Type B pancreatic cell (in vitro differentiated cells): ENCODE data around the gene GNA15. TPM values are rescaled to one million over a fixed set of nuclear protein-coding genes. Genes with fewer than 3 reads are reported as not detected.
"Not testable (repeated sequence)": the region's sequence is repeated elsewhere in the genome, so short reads cannot be mapped to it uniquely, and the experiment has no call there.

ENCODE experiments used
- DNase-seq: peaks from one replicate; pipeline ENCODE4 v3.0.0; 2021; ENCODE audit warnings: mixed read lengths; ENCODE audit not compliant: unreplicated experiment; ENCODE audit errors: extremely low spot score
- H3K27ac Mint-ChIP-seq: 2 replicates; pipeline ENCODE4 v1.8.0; 2021; ENCODE audit warnings: mild to moderate bottlenecking, mixed read lengths
- H3K27me3 Mint-ChIP-seq: 2 replicates; pipeline ENCODE4 v1.8.0; 2021; ENCODE audit warnings: mixed read lengths
- H3K36me3 Mint-ChIP-seq: 2 replicates; pipeline ENCODE4 v1.8.0; 2021; ENCODE audit warnings: mixed read lengths
- H3K4me1 Mint-ChIP-seq: one replicate; pipeline ENCODE4 v1.8.0; 2021; ENCODE audit warnings: mixed read lengths; ENCODE audit not compliant: unreplicated experiment
- H3K4me3 Mint-ChIP-seq: 2 replicates; pipeline ENCODE4 v1.8.0; 2021; ENCODE audit warnings: mild to moderate bottlenecking, mixed read lengths
- H3K9me3 Mint-ChIP-seq: 2 replicates; pipeline ENCODE4 v1.8.0; 2021; ENCODE audit warnings: mixed read lengths
- CTCF ChIP-seq: fragments of 200-600 bp; sonication (generic); conservative IDR thresholded peaks from 2 replicates; pipeline ENCODE4 v1.5.0; 2021; ENCODE audit warnings: antibody characterized with exemption, mild to moderate bottlenecking
- long read RNA-seq: library from polyadenylated mRNA; unstranded; transcript quantifications from one replicate; pipeline ENCODE4 v2.0.0, GENCODE V29; 2020
- total RNA-seq: library from RNA; stranded (reverse); gene quantifications from 2 replicates; pipeline ENCODE4 v1.2.1, GENCODE V29; 2021; ENCODE audit warnings: low replicate concordance

GNA15 gene
- 1.6 and 3.9 TPM in 2 replicates for total RNA-seq
- long read RNA-seq, partial matches to known transcripts, result 0 of 1 reads
- long read RNA-seq, other reads (novel, unspliced or antisense), result 0 of 1 reads

- Mint-ChIP-seq H3K4me1 (peaks cover 4% of the 10 kb centered on the region), H3K4me3 (peak within 1 kb of the TSS; percentile 37), H3K36me3 (no peaks in the 10 kb centered on the region), H3K27me3 (peaks cover 2% of the 10 kb centered on the region), H3K27ac (peak within 1 kb of the TSS; percentile 40), H3K9me3 (no peaks in the 10 kb centered on the region)
- TF ChIP-seq CTCF, result no peak
- DNase-seq, result no peak
Measured at GRCh38 chr19:3135961-3136683, at the start of gene GNA15. TSS of gene GNA15 (plus strand) at chr19:3136033. CDS start at chr19:3136451, 418 bp downstream.

GRCh38 chr19:3087769-3088168 lies 48.1 kb upstream of the GNA15 start:
- no peak for DNase-seq
- no peaks in the 10 kb centered on the region for H3K4me1 Mint-ChIP-seq
- no peaks in the 10 kb centered on the region for H3K27me3 Mint-ChIP-seq
- no peak overlapping the region for H3K4me3 Mint-ChIP-seq
- no peaks in the 10 kb centered on the region for H3K36me3 Mint-ChIP-seq
- no peaks in the 10 kb centered on the region for H3K9me3 Mint-ChIP-seq
- H3K27ac Mint-ChIP-seq, result no peak overlapping the region
- no peak for TF ChIP-seq CTCF

GRCh38 chr19:3089299-3089855 lies 46.5 kb upstream of the GNA15 start:
- H3K27ac Mint-ChIP-seq, H3K4me3 Mint-ChIP-seq, H3K9me3 Mint-ChIP-seq, H3K36me3 Mint-ChIP-seq, H3K4me1 Mint-ChIP-seq, H3K27me3 Mint-ChIP-seq, DNase-seq: not testable (repeated sequence)

- peak; percentile 70 for DNase-seq
- no peaks in the 10 kb centered on the region for H3K36me3 Mint-ChIP-seq
- peaks cover 12% of the 10 kb centered on the region for H3K4me1 Mint-ChIP-seq
- TF ChIP-seq CTCF, result no peak
- peak overlapping the region; percentile 91 for H3K4me3 Mint-ChIP-seq
- peak overlapping the region; percentile 72 for H3K27ac Mint-ChIP-seq
- no peaks in the 10 kb centered on the region for H3K27me3 Mint-ChIP-seq
- no peaks in the 10 kb centered on the region for H3K9me3 Mint-ChIP-seq
Measured at GRCh38 chr19:3094601-3095440, 41.0 kb upstream of the GNA15 start.

- H3K27ac Mint-ChIP-seq, result peak overlapping the region; percentile 72
- DNase-seq, result no peak
- no peak for TF ChIP-seq CTCF
- H3K4me3 Mint-ChIP-seq, result peak overlapping the region; percentile 91
- H3K27me3 Mint-ChIP-seq, result no peaks in the 10 kb centered on the region
- H3K9me3 Mint-ChIP-seq, result no peaks in the 10 kb centered on the region
- peaks cover 12% of the 10 kb centered on the region for H3K4me1 Mint-ChIP-seq
- no peaks in the 10 kb centered on the region for H3K36me3 Mint-ChIP-seq
Measured at GRCh38 chr19:3095441-3096191, 40.2 kb upstream of the GNA15 start.
